Measurements from ENCODE around the gene DEUP1.

The DEUP1 gene

DNA sequence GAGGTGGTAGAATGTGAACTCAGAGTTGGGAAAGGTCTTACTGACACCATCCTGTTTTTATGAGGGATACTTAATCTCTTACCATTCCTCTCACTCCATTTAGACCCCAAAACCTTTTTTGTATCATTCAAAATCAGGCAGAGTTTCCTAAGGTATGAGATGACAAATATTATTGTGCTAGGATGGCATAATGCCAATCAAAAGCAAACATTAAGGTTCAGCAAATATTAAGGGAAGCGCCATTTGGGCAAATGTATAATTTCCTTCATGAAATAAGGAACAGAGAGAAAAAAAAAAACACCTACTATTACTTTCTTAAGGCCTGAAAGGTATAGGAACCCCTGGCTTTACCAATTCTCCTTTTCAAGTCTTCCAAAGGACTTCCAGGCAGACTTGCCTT lies 150.2 kb downstream of the DEUP1 start:
- DNase-seq: no peak

- no peak for DNase-seq
Measured at GRCh38 chr11:93481279-93481678, 150.7 kb downstream of the DEUP1 start.

GRCh38 chr11:93481696-93482095 lies 151.2 kb downstream of the DEUP1 start:
- no peak for DNase-seq

- DNase-seq: no peak
Measured at GRCh38 chr11:93482556-93482955, 152.0 kb downstream of the DEUP1 start.

DNA sequence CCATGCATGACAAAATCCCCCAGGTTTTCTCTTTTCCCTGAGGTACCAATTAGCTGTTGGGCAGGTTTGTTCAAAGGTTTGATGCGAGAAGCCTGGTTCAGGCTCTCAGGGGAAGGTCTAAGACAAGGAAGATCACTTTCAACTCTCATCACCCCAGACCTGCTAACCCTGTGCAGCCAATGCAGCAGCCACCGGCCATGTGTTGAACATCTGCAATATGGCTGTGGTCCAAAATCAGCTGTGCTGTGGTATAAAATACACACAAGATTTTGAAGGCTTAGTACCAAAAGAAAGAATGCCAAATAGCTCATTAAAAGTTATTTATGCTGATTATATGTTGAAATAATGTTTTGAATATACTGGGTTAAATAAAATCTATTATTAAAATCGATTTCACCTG lies 154.2 kb downstream of the DEUP1 start:
- DNase-seq: no peak

DNA sequence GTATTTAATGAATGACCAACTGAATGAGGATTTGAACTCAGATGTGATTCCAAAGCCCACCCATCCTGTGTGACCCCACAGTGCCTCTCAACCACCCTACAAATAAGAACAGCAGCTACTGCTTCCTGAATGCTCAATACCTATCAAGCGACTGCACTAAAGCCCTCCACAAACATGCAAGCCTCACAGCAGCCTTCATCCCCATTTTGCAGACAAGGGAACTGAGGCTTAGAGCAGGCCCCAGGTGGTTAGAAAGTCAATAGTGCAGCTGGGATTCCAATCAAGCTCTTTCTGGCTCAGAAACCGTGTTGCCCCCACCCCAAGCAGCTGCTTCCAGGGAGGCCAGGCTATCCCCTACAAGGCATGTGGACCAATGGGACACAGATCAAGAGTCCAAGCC lies 155.4 kb downstream of the DEUP1 start:
- no peak for DNase-seq

- DNase-seq: no peak
Measured at GRCh38 chr11:93487032-93487483, 156.5 kb downstream of the DEUP1 start.
